Ovary (tissue), 9 donors: ENCODE data around the gene DENND6B. TPM values are rescaled to one million over a fixed set of nuclear protein-coding genes. Genes with fewer than 3 reads are reported as not detected.

ENCODE experiments used
- DNase-seq, 5 donors: peaks; one replicate each; pipeline ENCODE4 v3.0.0-alpha.2; 2019 to 2020
- H3K27ac ChIP-seq, 2 donors: fragments of 200-600 bp; one replicate each; pipeline versions ENCODE4 v1.5.1 to v1.8.0; 2019 to 2022
- H3K27me3 ChIP-seq: fragments of 200-600 bp; one replicate; pipeline ENCODE4 v1.8.0; 2022
- H3K36me3 ChIP-seq: fragments of 200-600 bp; sonication (generic); one replicate; pipeline ENCODE4 v1.5.1; 2019
- H3K4me1 ChIP-seq: one replicate; pipeline ENCODE4 v1.8.1; 2013; ENCODE audit warnings: mild to moderate bottlenecking, moderate library complexity; ENCODE audit not compliant: insufficient read depth
- H3K4me3 ChIP-seq: fragments of 200-600 bp; sonication (generic); one replicate; pipeline ENCODE4 v1.5.1; 2017
- H3K9me3 ChIP-seq, 2 donors: fragments of 200-600 bp in 1 of 2; sonication (generic) in 1 of 2; one replicate each; pipeline versions ENCODE4 v1.5.1 to v1.8.1; 2013 to 2019; ENCODE audit warnings: mild to moderate bottlenecking in 1 of 2, moderate library complexity in 1 of 2
- CTCF ChIP-seq, 3 donors: fragments of 450-650 bp in 2 of 3; fragments of 200-600 bp in 1 of 3; IDR thresholded peaks; one replicate each; pipeline versions ENCODE4 v1.5.1 to v1.8.0; 2016 to 2022; ENCODE audit warnings: antibody characterized with exemption in 3 of 3, mild to moderate bottlenecking in 1 of 3
- EP300 ChIP-seq: sonication (generic); formaldehyde crosslinking; IDR thresholded peaks from one replicate; pipeline ENCODE4 v1.6.1; 2017; ENCODE audit warnings: antibody characterized with exemption
- POLR2A ChIP-seq: fragments of 450-650 bp; IDR thresholded peaks from one replicate; pipeline ENCODE4 v1.6.1; 2017; ENCODE audit warnings: antibody characterized with exemption, mild to moderate bottlenecking, moderate library complexity
- WGBS, 3 donors: extraction: QIAGEN DNeasy Blood & Tissue Kit in 1 of 3; methylation state at CpG; one replicate each; pipeline versions ENCODE4 v1.1.5 to v1.1.7; 2013 to 2017; 5-methylcytosine and 5-hydroxymethylcytosine counted together
- intact Hi-C, 4 donors: fragments of 100-400 bp; cut with DNase I; formaldehyde crosslinking; loops; one replicate each; pipeline versions ENCODE4 v1.11.0 to v1.15.1; 2022 to 2023
- polyA plus RNA-seq, 2 donors: library from polyadenylated mRNA; stranded (reverse); fragments of 200-250 nt in 1 of 2; fragments of 350-450 nt in 1 of 2; fragmentation: Illumina TruSeq in 1 of 2; extraction: RNeasy Lipid Tissue Mini Kit (QIAGEN cat#74804) in 1 of 2; gene quantifications; one replicate each; pipeline ENCODE4 v1.2.3, GENCODE V29; 2013 to 2014
- total RNA-seq, 7 donors: library from RNA; depleted of rRNA in 2 of 7; stranded (reverse); fragments of >200 nt in 2 of 7; fragmentation: NEBNext Ultra II Directional in 3 of 7; extraction: Animal tissue kit (Norgen Biotek cat#: 25700) in 3 of 7; gene quantifications; one replicate each; pipeline versions ENCODE4 v1.1.0 to v1.2.4, GENCODE V29; 2016 to 2023
- donor health status: DM: no; HTN: no; CAD: no; lungs with moderate emphysema.
- donor health status: DM: no; HTN: no; CAD: no.
- donor health status: Bipolar disorder and iron deficiency.
- donor health status: DM: yes; HTN: yes; CAD: no.
- donor health status: DM: no; HTN: no; CAD: no.
- donor health status: DM: yes; HTN: yes; CAD: no.

The DENND6B gene
- total and polyA plus RNA-seq, 9 donors, result 0.38 to 17.3 (median 5.6) TPM

DNA sequence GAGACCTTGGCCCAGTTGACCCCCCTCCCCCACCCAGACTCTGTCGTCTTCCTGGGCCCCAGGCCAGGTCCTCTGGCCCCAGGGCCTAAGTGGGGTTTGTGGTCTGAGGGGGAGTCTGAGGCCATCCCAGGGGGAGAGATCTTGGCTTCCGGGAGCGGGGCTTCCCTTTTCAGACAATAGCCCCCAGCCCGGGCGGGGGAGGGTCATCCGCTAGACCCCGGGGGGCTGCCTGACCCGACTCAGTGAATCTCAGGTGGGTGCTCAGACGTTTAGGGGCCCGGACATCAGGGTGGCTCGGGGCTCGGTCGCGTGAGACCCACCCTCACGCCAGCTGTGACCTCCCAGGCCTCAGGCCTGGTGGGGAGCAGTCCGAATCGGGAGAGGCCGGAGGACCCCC is 57.2 kb downstream of the DENND6B start:
- TF ChIP-seq EP300 (no peak), POLR2A (no peak)
- Histone ChIP-seq H3K27me3 (no peaks in the 10 kb centered on the region), H3K36me3 (no peaks in the 10 kb centered on the region), H3K4me3 (peak overlapping the region; percentile 45), H3K9me3 (no peaks in the 10 kb centered on the region), H3K4me1 (peaks cover 26% of the 10 kb centered on the region), H3K27ac (peak overlapping the region; percentile 1 to 55)
- WGBS, 3 donors, result 12 to 18% (median 14%) methylated on average over 11 to 18 of the region's 18 CpGs
- intact Hi-C loops, result loop anchor here in 2 of 4 donors (5.0 kb wide), 1 partner anchor 68 kb away; no protein-coding TSS in a partner anchor
- peak in 2 of 5 donors; percentile 60 to 71 for DNase-seq

DNA sequence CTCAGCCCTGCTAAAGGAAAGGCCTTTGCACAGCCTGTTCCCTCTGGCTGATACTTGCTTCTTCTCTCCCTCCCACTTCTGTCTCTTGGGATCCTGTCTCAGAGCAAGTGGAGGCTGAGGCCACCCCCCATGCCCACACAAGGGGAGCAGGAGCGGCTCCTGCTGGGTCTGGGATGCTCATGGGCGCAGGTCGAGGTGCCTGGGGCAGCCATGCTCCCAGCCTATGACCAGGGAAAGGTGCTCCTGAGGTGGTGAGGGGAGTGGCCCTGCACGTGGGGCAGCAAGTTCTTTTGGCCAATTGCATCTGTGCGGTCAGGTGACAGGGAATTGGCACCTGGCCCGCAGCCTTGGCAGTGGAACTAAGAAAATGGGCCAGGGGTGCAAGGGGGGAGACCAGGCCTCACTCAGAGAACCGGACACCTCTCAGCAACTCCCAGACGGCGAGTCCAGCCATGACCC is 58.1 kb downstream of the DENND6B start:
- peak; percentile 62 to 85 (median 72) for DNase-seq
- Histone ChIP-seq H3K27me3 (no peaks in the 10 kb centered on the region), H3K36me3 (no peaks in the 10 kb centered on the region), H3K4me1 (peaks cover 26% of the 10 kb centered on the region), H3K27ac (peak overlapping the region in 1 of 2 donors; percentile 55), H3K4me3 (no peak overlapping the region), H3K9me3 (no peaks in the 10 kb centered on the region)
- 21 to 31% (median 29%) methylated on average over 9 of the region's 9 CpGs for WGBS, 3 donors
- intact Hi-C loops, result loop anchor here in 2 of 4 donors (5.0 kb wide), 1 partner anchor 69 kb away; no protein-coding TSS in a partner anchor
- TF ChIP-seq EP300 (no peak), POLR2A (no peak), CTCF (IDR thresholded peaks at IDR 0.05) (no peak)

DNA sequence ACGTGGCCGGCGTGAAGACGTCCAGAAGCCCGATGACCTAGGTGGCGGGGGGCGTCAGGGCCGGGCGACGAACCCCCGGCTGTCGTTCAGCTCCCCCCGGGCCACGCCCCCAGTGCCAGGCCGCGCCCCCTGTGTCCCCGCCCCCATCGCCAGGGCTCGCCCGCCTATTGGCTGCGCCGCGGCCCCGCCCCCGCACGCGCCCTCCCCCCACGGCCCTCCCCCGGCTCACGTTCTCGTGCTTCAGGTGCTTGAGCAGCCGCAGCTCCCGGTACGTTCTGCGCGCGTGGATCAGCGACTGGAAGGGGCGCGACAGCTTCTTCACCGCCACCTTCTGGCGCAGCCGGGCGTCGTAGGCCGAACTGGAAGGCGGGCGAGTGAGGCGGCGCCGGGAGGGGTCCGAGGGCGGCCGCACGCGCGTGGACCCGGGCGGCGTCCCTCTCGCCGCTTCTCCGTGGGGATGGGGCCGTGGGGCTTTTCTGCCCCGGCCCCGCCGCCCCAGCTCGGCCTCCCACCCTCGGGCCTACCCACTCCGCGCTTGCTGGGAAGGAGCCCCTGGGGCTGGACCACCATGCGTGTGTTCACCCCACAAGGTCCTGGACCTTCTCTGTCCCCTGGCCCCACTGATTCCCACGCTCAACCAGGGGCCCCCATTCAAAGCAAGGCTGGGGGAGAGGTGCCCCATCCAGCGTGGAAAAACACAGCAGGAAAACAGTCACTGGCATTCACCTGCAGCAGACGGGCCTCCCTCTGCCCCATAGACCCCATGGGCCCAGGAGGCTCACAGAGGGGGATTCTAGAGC is 59.0 kb downstream of the DENND6B start:
- Histone ChIP-seq H3K36me3 (no peaks in the 10 kb centered on the region), H3K27me3 (no peaks in the 10 kb centered on the region), H3K9me3 (no peaks in the 10 kb centered on the region), H3K4me3 (peak overlapping the region; percentile 2), H3K4me1 (peaks cover 26% of the 10 kb centered on the region), H3K27ac (peak overlapping the region in 1 of 2 donors; percentile 55)
- intact Hi-C loops, result loop anchor here in 2 of 4 donors (5.0 kb wide), 1 partner anchor 70 kb away; no protein-coding TSS in a partner anchor
- WGBS, 3 donors, result 7 to 29% (median 22%) methylated on average over 43 to 75 of the region's 75 CpGs
- TF ChIP-seq CTCF (IDR thresholded peaks at IDR 0.05) (peak in 1 of 3 donors; percentile 16), POLR2A (no peak)
- peak; percentile 77 to 86 (median 85) for DNase-seq

GRCh38 chr22:50266994-50267393 is 59.8 kb downstream of the DENND6B start:
- H3K9me3 ChIP-seq, result no peaks in the 10 kb centered on the region
- peaks cover 26% of the 10 kb centered on the region for H3K4me1 ChIP-seq
- intact Hi-C loops, result loop anchor here in 2 of 4 donors (5.0 kb wide), 1 partner anchor 70 kb away; no protein-coding TSS in a partner anchor
- 52 to 82% (median 71%) methylated on average over 20 to 37 of the region's 37 CpGs for whole genome bisulfite sequencing, 3 donors
- H3K36me3 ChIP-seq, result no peaks in the 10 kb centered on the region
- H3K4me3 ChIP-seq, result no peak overlapping the region
- H3K27ac ChIP-seq, result peak overlapping the region in 1 of 2 donors; percentile 40
- DNase-seq, result no peak
- TF ChIP-seq POLR2A (no peak), EP300 (no peak), CTCF (IDR thresholded peaks at IDR 0.05) (no peak)
- no peaks in the 10 kb centered on the region for H3K27me3 ChIP-seq
